SH-SY5Y (cell line): Measurements from ENCODE around the gene DHRS1.

Experiments used
- GATA2 ChIP-seq: IDR thresholded peaks from 2 replicates; pipeline ENCODE4 v1.6.1; 2011; ENCODE audit warnings: mild to moderate bottlenecking, low read depth, low read length
- GATA3 ChIP-seq: IDR thresholded peaks from 2 replicates; pipeline ENCODE4 v1.6.1; 2011; ENCODE audit warnings: low read depth, mild to moderate bottlenecking, low read length, moderate library complexity

DHRS1 gene

DNA sequence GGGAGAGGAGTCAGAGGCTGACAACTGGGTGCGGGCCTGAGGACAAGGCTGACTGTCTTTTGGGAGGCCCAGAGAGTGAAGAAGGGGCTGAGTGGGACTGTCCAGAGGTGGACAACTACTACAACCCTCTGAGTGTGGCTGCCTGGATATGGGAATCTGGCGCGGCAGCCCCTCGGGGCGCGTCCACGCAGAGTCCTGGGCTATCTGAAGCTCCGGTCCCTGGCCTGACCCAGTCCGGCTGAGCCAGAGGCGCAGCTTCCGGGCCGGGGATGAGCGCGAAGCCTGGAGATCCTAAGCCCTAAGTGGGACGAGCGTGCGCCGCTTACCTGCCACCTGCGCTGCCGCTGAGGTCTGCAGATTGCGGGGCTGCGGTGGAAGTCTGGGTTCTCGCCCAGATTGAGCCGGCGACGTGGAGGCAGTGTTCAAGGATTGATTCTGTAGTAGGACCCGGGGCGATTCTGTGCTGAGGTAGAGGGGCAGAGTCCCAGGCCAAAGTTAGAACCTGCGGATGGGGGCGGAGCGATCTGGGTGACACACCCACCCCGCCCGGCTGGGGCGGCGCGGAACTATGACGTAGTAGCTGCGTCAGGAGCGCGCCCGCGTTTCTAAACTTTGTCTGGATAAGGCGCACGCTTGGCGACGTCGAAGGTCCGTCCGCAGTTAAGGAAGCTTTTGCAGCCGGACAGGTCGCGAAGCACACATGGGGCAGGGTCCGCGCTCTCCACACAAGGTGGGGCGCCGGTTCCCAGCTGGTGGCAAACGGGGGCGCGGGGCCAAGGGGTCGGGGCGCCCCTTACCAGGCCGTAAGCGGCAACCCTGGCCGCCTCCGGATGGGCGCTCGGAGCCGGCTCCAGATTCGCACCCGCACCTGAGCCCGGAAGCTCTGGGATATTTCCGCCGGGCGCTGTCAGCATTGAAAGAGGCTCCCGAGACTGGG, at the start of gene DHRS1, which contains the start of gene NOP9:
Gene DHRS1 (minus strand): TSS at position 526 of the 937 bp plus-strand sequence. CDS start 674 bp downstream, outside the sequence.
Gene NOP9 (plus strand): TSS at position 596 of the 937 bp plus-strand sequence. CDS start 105 bp downstream, at position 701.
- no peak for TF ChIP-seq GATA2
- no peak for TF ChIP-seq GATA3

GRCh38 chr14:24348186-24348585, 48.6 kb upstream of the DHRS1 start:
- no peak for TF ChIP-seq GATA2
- no peak for TF ChIP-seq GATA3

- TF ChIP-seq GATA3 (no peak), GATA2 (no peak)
Measured at GRCh38 chr14:24347134-24347533, 47.6 kb upstream of the DHRS1 start.

DNA sequence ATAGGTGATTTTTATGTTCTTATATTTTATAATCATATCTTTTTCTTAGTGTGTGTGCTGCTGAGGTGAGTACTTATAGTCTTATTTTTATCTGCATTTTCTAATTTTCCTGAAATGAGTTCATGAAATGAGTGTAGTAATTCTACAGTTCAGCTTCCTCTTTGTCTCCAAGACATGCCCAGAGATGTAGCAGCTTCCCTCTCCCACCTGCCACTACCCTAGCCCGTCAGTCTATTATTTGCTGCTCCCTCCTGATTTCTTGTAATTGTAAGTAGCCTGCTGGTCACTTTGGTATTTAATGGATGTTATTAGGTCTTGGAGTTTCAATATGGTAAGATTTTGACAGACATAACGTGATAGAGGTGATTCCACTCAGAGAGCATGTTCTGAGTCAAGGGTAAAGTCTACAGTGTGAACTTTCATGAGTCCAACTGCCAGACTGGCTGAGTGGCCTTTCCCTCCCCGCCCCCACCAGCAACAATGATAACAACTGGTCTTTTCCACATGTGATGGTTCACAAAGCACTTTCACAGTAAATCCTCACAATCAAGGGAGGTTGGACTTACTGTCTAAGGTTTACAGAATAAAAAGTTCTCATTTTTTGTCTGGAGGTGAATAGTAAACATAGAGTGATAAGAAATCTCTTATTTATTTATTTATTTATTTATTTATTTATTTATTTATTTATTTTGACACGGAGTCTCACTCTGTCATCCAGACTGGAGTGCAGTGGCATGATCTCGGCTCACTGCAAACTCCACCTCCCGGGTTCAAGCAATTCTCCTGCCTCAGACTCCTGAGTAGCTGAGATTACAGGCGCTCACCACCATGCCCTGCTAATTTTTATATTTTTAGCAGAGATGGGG, 44.4 kb upstream of the DHRS1 start:
- no peak for TF ChIP-seq GATA2
- no peak for TF ChIP-seq GATA3

GRCh38 chr14:24342889-24343288, 43.3 kb upstream of the DHRS1 start:
- TF ChIP-seq GATA3 (no peak), GATA2 (no peak)

DNA sequence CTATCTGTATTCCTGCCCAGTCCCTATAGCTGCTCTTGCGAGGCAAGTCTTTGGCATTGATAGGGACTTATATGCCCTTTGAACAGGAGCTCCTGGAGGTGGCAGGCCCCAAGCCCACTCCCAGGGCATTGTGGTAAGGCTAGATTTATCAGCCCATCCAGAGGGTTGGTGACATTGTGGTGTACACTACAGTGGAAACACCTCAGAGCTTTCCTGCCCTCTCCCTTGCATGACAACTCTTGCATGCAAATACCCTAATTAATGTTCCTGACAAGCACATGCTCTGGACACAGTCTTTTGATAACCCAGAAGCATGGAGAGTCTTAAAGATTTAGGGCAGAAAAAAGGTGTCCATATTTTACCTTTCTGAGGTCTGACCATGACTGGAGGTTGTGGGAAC, 41.0 kb upstream of the DHRS1 start:
- no peak for TF ChIP-seq GATA2
- no peak for TF ChIP-seq GATA3

DNA sequence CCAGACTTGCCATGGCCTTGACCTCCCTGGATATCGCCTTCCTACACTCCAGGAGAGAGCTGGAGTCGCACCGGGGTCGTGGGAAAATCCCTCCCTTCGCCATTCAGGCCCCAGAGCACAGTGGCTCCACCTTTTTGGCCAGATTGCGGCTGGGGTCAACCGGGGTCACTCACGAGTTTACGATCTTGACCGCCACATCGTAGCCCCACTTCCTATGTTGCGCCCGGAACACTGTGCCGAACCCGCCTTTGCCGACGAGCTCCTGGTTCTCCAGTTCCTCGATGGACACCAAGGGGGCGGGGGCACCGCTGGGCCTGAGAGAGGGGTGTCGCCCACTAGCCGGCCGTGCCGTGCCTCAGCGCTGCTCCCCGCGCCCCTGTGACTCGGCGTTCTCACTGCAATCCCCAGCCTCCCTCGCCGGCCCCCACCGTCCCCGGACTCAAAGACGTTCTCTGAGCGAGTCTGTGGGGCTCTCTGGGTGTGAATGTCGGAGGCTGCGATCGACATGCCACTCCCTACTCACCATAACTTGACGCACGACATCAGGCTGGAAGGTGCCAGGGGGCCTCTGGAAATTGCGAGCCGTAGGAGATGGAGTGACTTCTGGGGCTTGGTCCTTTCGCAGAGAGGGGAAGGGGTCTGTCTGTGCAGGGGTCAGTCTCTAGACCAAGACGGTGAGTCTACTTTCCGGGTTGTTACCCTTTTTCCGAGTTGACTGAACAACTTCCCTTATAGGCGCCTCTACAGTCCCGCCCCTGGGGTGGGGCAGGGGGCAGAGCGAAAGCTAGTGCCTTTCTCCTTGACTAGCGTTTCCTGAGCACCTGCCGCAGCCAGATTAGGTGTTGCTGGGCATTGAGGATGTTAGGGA, 39.9 kb upstream of the DHRS1 start, which contains the start of gene RIPK3:
Gene RIPK3 (minus strand): TSS at position 708 of the 868 bp plus-strand sequence. CDS start 165 bp downstream, at position 543.
- TF ChIP-seq GATA3 (no peak), GATA2 (no peak)

DNA sequence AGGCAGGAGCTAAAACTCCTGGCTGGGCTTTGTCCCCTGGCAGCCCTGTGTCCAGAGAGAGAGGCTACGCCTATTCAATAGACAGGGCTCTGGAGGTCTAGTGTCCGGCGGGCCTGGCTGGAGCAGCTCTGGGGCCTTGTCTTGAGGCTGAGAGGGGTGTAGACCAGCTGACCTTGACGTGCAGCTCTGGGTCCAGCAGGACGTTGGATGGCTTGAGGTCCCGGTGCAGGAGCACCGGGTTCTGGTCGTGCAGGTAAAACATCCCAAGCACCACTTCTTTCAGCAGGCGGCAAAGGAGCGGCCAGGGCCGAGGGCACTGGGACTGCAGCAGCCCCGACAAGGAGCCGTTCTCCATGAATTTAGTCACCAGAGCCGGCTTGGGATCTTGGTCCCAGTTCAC, 39.3 kb upstream of the DHRS1 start:
- TF ChIP-seq GATA3 (no peak), GATA2 (no peak)

DNA sequence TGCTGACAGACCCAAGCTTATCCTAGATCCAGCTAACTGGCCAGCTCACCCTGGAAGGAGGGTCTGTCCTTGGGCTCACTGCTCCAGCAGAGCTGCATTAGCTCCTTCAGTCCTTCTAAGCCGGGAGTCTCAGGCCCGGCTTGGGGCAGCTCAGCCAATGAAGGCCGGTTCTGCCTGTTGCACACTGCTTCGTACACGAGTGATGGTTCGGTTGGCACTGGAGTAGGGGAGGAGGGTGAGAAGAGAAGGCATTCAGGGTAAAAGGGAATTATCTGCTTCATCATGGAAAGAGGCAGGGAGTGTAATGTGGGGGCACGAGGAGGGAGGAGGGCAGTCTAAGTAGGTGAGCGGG, 38.2 kb upstream of the DHRS1 start:
- TF ChIP-seq GATA3 (no peak), GATA2 (no peak)

GRCh38 chr14:24337144-24337823, 37.7 kb upstream of the DHRS1 start:
- TF ChIP-seq GATA3 (no peak), GATA2 (no peak)

- TF ChIP-seq GATA3 (no peak), GATA2 (no peak)
Measured at GRCh38 chr14:24335461-24336171, 36.0 kb upstream of the DHRS1 start.

- TF ChIP-seq GATA3 (no peak), GATA2 (no peak)
Measured at GRCh38 chr14:24334431-24335291, 35.1 kb upstream of the DHRS1 start, which contains the start of gene ADCY4. Gene ADCY4, minus strand, starts transcription at chr14:24335071. Its CDS starts 419 bp downstream, at chr14:24334652.
